HCT116 (cell line): ENCODE data around the gene GMDS. TPM values are rescaled to one million over a fixed set of nuclear protein-coding genes. Genes with fewer than 3 reads are reported as not detected.

Experiments
- ATAC-seq: fragments of 200-7000 bp; cut with Tn5 transposase; 2 replicates; pipeline ENCODE4 v1.9.1; 2020; ENCODE audit warnings: mild to moderate bottlenecking, moderate library complexity
- BruUV-seq: library from RNA; stranded (reverse); fragments of 400-500 nt; replicated peaks from 2 replicates; lab custom pipeline; 2021; lab: Mats Ljungman, UMichigan
- CTCF ChIA-PET: fragments of 300-600 bp; sonication (Branson Sonifier 250); formaldehyde crosslinking; loops from one replicate; lab custom pipeline; 2021; ENCODE audit warnings: antibody characterized with exemption; lab: Charles Lee
- POLR2A ChIA-PET: fragments of 300-600, 350-600 bp; sonication (Branson Sonifier 250); formaldehyde crosslinking; loops from one replicate; lab custom pipeline; 2021; ENCODE audit warnings: antibody characterized with exemption; lab: Charles Lee
- RAD21 ChIA-PET, 2 experiments: fragments of 300-600 bp; sonication (Branson Sonifier 250); formaldehyde crosslinking; loops; one replicate each; lab custom pipeline; 2023; ENCODE audit warnings: low total read pairs in 2 of 2; ENCODE audit not compliant: uncharacterized antibody in 2 of 2, unreplicated experiment in 2 of 2, low non-redundant PET in 1 of 2; lab: Charles Lee
- DNase-seq: peaks from one replicate; pipeline ENCODE4 v3.0.0-alpha.2; 2010; ENCODE audit warnings: low read depth, low spot score
- H2AFZ ChIP-seq: fragments of 200-600 bp; shearing (Covaris generic), sonication (generic); 2 replicates; pipeline ENCODE4 v1.6.1; 2017; ENCODE audit warnings: low read depth, mixed run types, mixed read lengths, antibody characterized with exemption, low read length; ENCODE audit not compliant: poor library complexity, severe bottlenecking
- H3K27ac ChIP-seq: 2 replicates; pipeline ENCODE4 v1.5.1; 2012; ENCODE audit warnings: low read depth, low read length
- H3K27me3 ChIP-seq: fragments of 200-600 bp; sonication (generic); 2 replicates; pipeline ENCODE4 v1.6.1; 2016; ENCODE audit warnings: mixed run types, low read length, mixed read lengths; ENCODE audit not compliant: insufficient read depth
- H3K36me3 ChIP-seq, 2 experiments: fragments of 200-500 bp in 1 of 2; fragments of 200-600 bp in 1 of 2; sonication (Bioruptor generic) in 1 of 2; sonication (generic) in 1 of 2; 2 replicates each; pipeline versions ENCODE4 v1.5.1 to v1.6.1; 2014 to 2016; ENCODE audit warnings: low read length in 2 of 2, inconsistent platforms in 1 of 2, mixed read lengths in 1 of 2, mixed run types in 1 of 2; ENCODE audit not compliant: insufficient read depth in 2 of 2, control insufficient read depth in 1 of 2
- H3K4me1 ChIP-seq, 2 experiments: fragments of 200-600 bp in 1 of 2; sonication (generic) in 1 of 2; 2 replicates each; pipeline versions ENCODE4 v1.5.1 to v1.6.1; 2012 to 2017; ENCODE audit warnings: low read length in 2 of 2, inconsistent platforms in 1 of 2, mild to moderate bottlenecking in 1 of 2, mixed read lengths in 1 of 2, mixed run types in 1 of 2, moderate library complexity in 1 of 2; ENCODE audit not compliant: insufficient read depth in 2 of 2, control insufficient read depth in 1 of 2
- H3K4me2 ChIP-seq: fragments of 200-600 bp; sonication (generic); 2 replicates; pipeline ENCODE4 v1.6.1; 2017; ENCODE audit warnings: mixed run types, low read length, mixed read lengths
- H3K4me3 ChIP-seq, 2 experiments: fragments of 200-600 bp in 1 of 2; sonication (generic) in 1 of 2; replicated peaks in 1 of 2; 2 replicates each; pipeline ENCODE4 v1.5.1; 2011 to 2016; ENCODE audit warnings: low read length in 2 of 2, control low read depth in 1 of 2, low read depth in 1 of 2, mild to moderate bottlenecking in 1 of 2, mixed read lengths in 1 of 2, mixed run types in 1 of 2
- H3K79me2 ChIP-seq: fragments of 200-600 bp; sonication (generic); 2 replicates; pipeline ENCODE4 v1.6.1; 2017; ENCODE audit warnings: mild to moderate bottlenecking, mixed run types, low read length, moderate library complexity, mixed read lengths; ENCODE audit not compliant: insufficient read depth
- H3K9ac ChIP-seq: fragments of 200-600 bp; sonication (generic); 2 replicates; pipeline ENCODE4 v1.6.1; 2016; ENCODE audit warnings: low read length, mixed read lengths
- H3K9me2 ChIP-seq: fragments of 200-600 bp; sonication (generic), shearing (Covaris generic); 2 replicates; pipeline ENCODE4 v1.6.1; 2017; ENCODE audit warnings: mixed run types, mild to moderate bottlenecking, moderate library complexity; ENCODE audit not compliant: insufficient read depth
- H3K9me3 ChIP-seq, 2 experiments: fragments of 200-500 bp in 1 of 2; fragments of 200-600 bp in 1 of 2; sonication (Bioruptor generic) in 1 of 2; sonication (generic) in 1 of 2; 2 replicates each; pipeline ENCODE4 v1.6.1; 2014 to 2017; ENCODE audit warnings: low read length in 2 of 2, mixed read lengths in 2 of 2, inconsistent platforms in 1 of 2, low read depth in 1 of 2, mild to moderate bottlenecking in 1 of 2, mixed run types in 1 of 2, moderate library complexity in 1 of 2; ENCODE audit not compliant: control insufficient read depth in 1 of 2, insufficient read depth in 1 of 2
- H4K20me1 ChIP-seq: fragments of 200-600 bp; sonication (generic), shearing (Covaris generic); 2 replicates; pipeline ENCODE4 v1.6.1; 2017; ENCODE audit warnings: mixed run types, mild to moderate bottlenecking, moderate library complexity; ENCODE audit not compliant: insufficient read depth
- ATF3 ChIP-seq: IDR thresholded peaks from 2 replicates; pipeline ENCODE4 v1.6.1; 2012
- CEBPB ChIP-seq: IDR thresholded peaks from 2 replicates; pipeline ENCODE4 v1.6.1; 2012; ENCODE audit warnings: low read depth
- CTCF ChIP-seq, 3 experiments: fragments of 200-600 bp in 1 of 3; sonication (generic) in 1 of 3; IDR thresholded peaks in 2 of 3; conservative IDR thresholded peaks in 1 of 3; 2 replicates each; pipeline ENCODE4 v1.5.1; 2012 to 2017; ENCODE audit warnings: low read depth in 2 of 3, low read length in 2 of 3, antibody characterized with exemption in 1 of 3, borderline replicate concordance in 1 of 3, control low read depth in 1 of 3, mild to moderate bottlenecking in 1 of 3, mixed read lengths in 1 of 3, mixed run types in 1 of 3, moderate library complexity in 1 of 3; ENCODE audit not compliant: insufficient read depth in 1 of 3
- EGR1 ChIP-seq: IDR thresholded peaks from 2 replicates; pipeline ENCODE4 v1.6.1; 2012; ENCODE audit warnings: low read depth
- ELF1 ChIP-seq: IDR thresholded peaks from 2 replicates; pipeline ENCODE4 v1.6.1; 2012; ENCODE audit warnings: low read depth, borderline replicate concordance
- EZH2 ChIP-seq: fragments of 200-600 bp; sonication (generic); IDR thresholded peaks from 2 replicates; pipeline ENCODE4 v1.6.1; 2017; ENCODE audit warnings: antibody characterized with exemption, mixed run types
- EZH2phosphoT487 ChIP-seq: fragments of 200-600 bp; IDR thresholded peaks from 2 replicates; pipeline ENCODE4 v1.6.1; 2018; ENCODE audit warnings: antibody characterized with exemption, borderline replicate concordance
- FOSL1 ChIP-seq: IDR thresholded peaks from 2 replicates; pipeline ENCODE4 v1.6.1; 2012; ENCODE audit warnings: low read depth
- POLR2AphosphoS5 ChIP-seq: IDR thresholded peaks from 2 replicates; pipeline ENCODE4 v1.6.1; 2011; ENCODE audit warnings: mild to moderate bottlenecking, low read depth, low read length, moderate library complexity
- SIN3A ChIP-seq: IDR thresholded peaks from 2 replicates; pipeline ENCODE4 v1.6.1; 2012; ENCODE audit warnings: low read depth
- TCF7L2 ChIP-seq: IDR thresholded peaks from 2 replicates; pipeline ENCODE4 v1.7.0; 2011; ENCODE audit warnings: borderline replicate concordance, inconsistent platforms; ENCODE audit not compliant: insufficient read depth, insufficient read length; ENCODE audit errors: extremely low read depth
- ZBTB33 ChIP-seq: IDR thresholded peaks from 2 replicates; pipeline ENCODE4 v1.6.1; 2011; ENCODE audit warnings: mild to moderate bottlenecking, low read length, moderate library complexity; ENCODE audit not compliant: insufficient replicate concordance; ENCODE audit errors: extremely low read depth
- ZFX ChIP-seq: fragments of 450-650 bp; IDR thresholded peaks from 2 replicates; pipeline ENCODE4 v1.6.1; 2017
- intact Hi-C: fragments of 100-400 bp; cut with micrococcal nuclease; formaldehyde crosslinking; loops from 2 replicates; pipeline ENCODE4 v1.10.0; 2022
- total RNA-seq: library from RNA; stranded (reverse); gene quantifications from one replicate; pipeline ENCODE4 v1.2.1, GENCODE V29; 2021; ENCODE audit not compliant: unreplicated experiment

Gene GMDS
- total RNA-seq, 1 experiment from 2014 or later, result 34.4 TPM

- Histone ChIP-seq H2AFZ (no peak overlapping the region), H3K9me3 (no peaks in the 10 kb centered on the region), H3K9ac (no peak overlapping the region), H3K4me3 (no peak overlapping the region), H3K79me2 (no peaks in the 10 kb centered on the region), H3K4me1 (no peaks in the 10 kb centered on the region), H3K27me3 (no peaks in the 10 kb centered on the region), H4K20me1 (no peaks in the 10 kb centered on the region), H3K27ac (no peak overlapping the region), H3K9me2 (no peaks in the 10 kb centered on the region), H3K36me3 (no peaks in the 10 kb centered on the region), H3K4me2 (no peak overlapping the region)
- ChIA-PET POLR2A (no interaction called here), CTCF (no interaction called here), RAD21 (no interaction called here)
- intact Hi-C loops, result no loop called here
- BruUV-seq, result no TSS peak
- ATAC-seq, result no peak
- no peak for DNase-seq
- TF ChIP-seq TCF7L2 (no peak), SIN3A (no peak)
Observed at GRCh38 chr6:2117447-2117846, 128.0 kb downstream of the GMDS start.

GRCh38 chr6:2116496-2116895, 128.9 kb downstream of the GMDS start:
- no TSS peak for BruUV-seq
- POLR2A ChIA-PET, result no interaction called here
- Histone ChIP-seq H3K36me3 (no peaks in the 10 kb centered on the region), H3K4me3 (no peak overlapping the region), H3K27me3 (no peaks in the 10 kb centered on the region), H3K27ac (no peak overlapping the region), H3K4me2 (no peak overlapping the region), H3K79me2 (no peaks in the 10 kb centered on the region), H3K9me3 (no peaks in the 10 kb centered on the region), H3K9ac (no peak overlapping the region), H2AFZ (no peak overlapping the region), H3K4me1 (peaks cover 2 to 4% of the 10 kb centered on the region in 2 experiments; a peak in 3 of 4 replicates), H4K20me1 (no peaks in the 10 kb centered on the region), H3K9me2 (no peaks in the 10 kb centered on the region)
- ATAC-seq (no peak), DNase-seq (no peak)
- RAD21 ChIA-PET, result no interaction called here
- intact Hi-C loops, result no loop called here
- CTCF ChIA-PET, result no interaction called here
- TF ChIP-seq EGR1 (no peak), ELF1 (no peak), EZH2phosphoT487 (no peak), SIN3A (no peak), CEBPB (no peak), FOSL1 (no peak), ATF3 (no peak), ZFX (no peak), CTCF (IDR thresholded peaks at IDR 0.05 in 2 of 3, conservative IDR thresholded peaks at IDR 0.05 in 1 of 3; ENCODE audit: borderline replicate concordance in 1 of 3, insufficient read depth in 1 of 3, low read depth in 2 of 3, low read length in 2 of 3) (no peak), EZH2 (no peak), POLR2AphosphoS5 (no peak), ZBTB33 (no peak)
